Measurements from ENCODE around the gene NTN5.

- no peak for TF ChIP-seq EZH2 (IDR thresholded peaks at IDR 0.05; ENCODE audit: insufficient read depth, low read length)
- TF ChIP-seq, protein P1, sequence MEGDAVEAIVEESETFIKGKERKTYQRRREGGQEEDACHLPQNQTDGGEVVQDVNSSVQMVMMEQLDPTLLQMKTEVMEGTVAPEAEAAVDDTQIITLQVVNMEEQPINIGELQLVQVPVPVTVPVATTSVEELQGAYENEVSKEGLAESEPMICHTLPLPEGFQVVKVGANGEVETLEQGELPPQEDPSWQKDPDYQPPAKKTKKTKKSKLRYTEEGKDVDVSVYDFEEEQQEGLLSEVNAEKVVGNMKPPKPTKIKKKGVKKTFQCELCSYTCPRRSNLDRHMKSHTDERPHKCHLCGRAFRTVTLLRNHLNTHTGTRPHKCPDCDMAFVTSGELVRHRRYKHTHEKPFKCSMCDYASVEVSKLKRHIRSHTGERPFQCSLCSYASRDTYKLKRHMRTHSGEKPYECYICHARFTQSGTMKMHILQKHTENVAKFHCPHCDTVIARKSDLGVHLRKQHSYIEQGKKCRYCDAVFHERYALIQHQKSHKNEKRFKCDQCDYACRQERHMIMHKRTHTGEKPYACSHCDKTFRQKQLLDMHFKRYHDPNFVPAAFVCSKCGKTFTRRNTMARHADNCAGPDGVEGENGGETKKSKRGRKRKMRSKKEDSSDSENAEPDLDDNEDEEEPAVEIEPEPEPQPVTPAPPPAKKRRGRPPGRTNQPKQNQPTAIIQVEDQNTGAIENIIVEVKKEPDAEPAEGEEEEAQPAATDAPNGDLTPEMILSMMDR (IDR thresholded peaks at IDR 0.05; ENCODE audit: insufficient read depth, low read depth, low read length): no peak
Measured at GRCh38 chr19:48702701-48703100, 29.9 kb upstream of the NTN5 start.
